Testis (tissue), 3 donors: ENCODE measurements around the gene PHRF1. TPM values are rescaled to one million over a fixed set of nuclear protein-coding genes. Genes with fewer than 3 reads are reported as not detected.
A peak's percentile ranks its signal among the peaks of the same experiment; 100 is the strongest.
"Not testable (repeated sequence)": the region's sequence is repeated elsewhere in the genome, so short reads cannot be mapped to it uniquely, and the experiment has no call there.

Experiments
- DNase-seq: peaks from one replicate; pipeline ENCODE4 v3.0.0-alpha.2; 2019
- H3K27ac ChIP-seq, 2 donors: fragments of 200-600 bp; sonication (generic); one replicate each; pipeline ENCODE4 v1.5.1; 2019
- H3K27me3 ChIP-seq: fragments of 200-600 bp; sonication (generic); one replicate; pipeline ENCODE4 v1.5.1; 2019
- H3K36me3 ChIP-seq: fragments of 200-600 bp; sonication (generic); one replicate; pipeline ENCODE4 v1.5.1; 2017; ENCODE audit warnings: low read depth; ENCODE audit errors: missing control alignments
- H3K4me1 ChIP-seq: fragments of 200-600 bp; sonication (generic); one replicate; pipeline ENCODE4 v1.5.1; 2019
- H3K4me3 ChIP-seq, 2 donors: fragments of 200-600 bp; sonication (generic); one replicate each; pipeline ENCODE4 v1.5.1; 2017 to 2019
- H3K9me3 ChIP-seq: fragments of 200-600 bp; sonication (generic); one replicate; pipeline ENCODE4 v1.5.1; 2017
- CTCF ChIP-seq, 3 experiments: fragments of 450-650 bp in 2 of 3; fragments of 200-600 bp in 1 of 3; sonication (generic) in 1 of 3; IDR thresholded peaks; one replicate each; pipeline ENCODE4 v1.5.1; 2016 to 2019; ENCODE audit warnings: antibody characterized with exemption in 3 of 3, mild to moderate bottlenecking in 2 of 3, moderate library complexity in 1 of 3
- POLR2A ChIP-seq: fragments of 450-650 bp; IDR thresholded peaks from one replicate; pipeline ENCODE4 v1.6.1; 2017; ENCODE audit warnings: antibody characterized with exemption, mild to moderate bottlenecking, moderate library complexity
- WGBS, 2 donors: methylation state at CpG; one replicate each; pipeline ENCODE4 v1.1.5; 2018; 5-methylcytosine and 5-hydroxymethylcytosine counted together
- intact Hi-C: fragments of 100-400 bp; cut with DNase I; formaldehyde crosslinking; loops from one replicate; pipeline ENCODE4 v1.15.1; 2023; ENCODE audit warnings: low total_unique reads
- polyA plus RNA-seq: library from polyadenylated mRNA; stranded (reverse); fragments of 350-450 nt; fragmentation: Illumina TruSeq; extraction: RNeasy Lipid Tissue Mini Kit (QIAGEN cat#74804); gene quantifications from one replicate; pipeline ENCODE4 v1.2.3, GENCODE V29; 2014; ENCODE audit warnings: low read depth, low replicate concordance; ENCODE audit not compliant: insufficient read depth
- total RNA-seq, 2 donors: library from RNA; depleted of rRNA; stranded (reverse); fragments of >200 nt; gene quantifications; one replicate each; pipeline ENCODE4 v1.2.3, GENCODE V29; 2016

PHRF1 gene
- total and polyA plus RNA-seq, 3 donors from 2014 or later: 30.2 to 74.4 (median 62.9) TPM

- intact Hi-C loops: no loop called here
- Histone ChIP-seq H3K9me3 (no peaks in the 10 kb centered on the region), H3K36me3 (no peaks in the 10 kb centered on the region), H3K27ac (peak overlapping the region; percentile 86 to 87), H3K4me1 (peaks cover 23% of the 10 kb centered on the region), H3K27me3 (no peaks in the 10 kb centered on the region), H3K4me3 (peak overlapping the region; percentile 61 to 69)
- DNase-seq: no peak
- 14 to 20% methylated on average over 23 to 36 of the region's 36 CpGs for WGBS, 2 donors
- TF ChIP-seq POLR2A (no peak), CTCF (IDR thresholded peaks at IDR 0.05) (no peak)
Measured at GRCh38 chr11:569158-569885, 6.9 kb upstream of the PHRF1 start.

GRCh38 chr11:571802-572185 lies 4.5 kb upstream of the PHRF1 start:
- Histone ChIP-seq H3K27ac (no peak overlapping the region), H3K4me1 (peaks cover 33% of the 10 kb centered on the region), H3K9me3 (no peaks in the 10 kb centered on the region), H3K4me3 (no peak overlapping the region), H3K27me3 (no peaks in the 10 kb centered on the region), H3K36me3 (no peaks in the 10 kb centered on the region)
- no peak for TF ChIP-seq POLR2A
- TF ChIP-seq CTCF (IDR thresholded peaks at IDR 0.05): no peak
- no peak for DNase-seq
- WGBS, 2 donors: 81 to 93% methylated on average over 3 to 8 of the region's 8 CpGs
- intact Hi-C loops: no loop called here

GRCh38 chr11:573146-573759 lies 3.0 kb upstream of the PHRF1 start:
- Histone ChIP-seq H3K9me3 (no peaks in the 10 kb centered on the region), H3K27me3 (no peaks in the 10 kb centered on the region), H3K4me3 (no peak overlapping the region), H3K4me1 (peaks cover 39% of the 10 kb centered on the region), H3K36me3 (no peaks in the 10 kb centered on the region), H3K27ac (peak overlapping the region; percentile 40 to 48)
- 63 to 82% methylated on average over 9 to 16 of the region's 16 CpGs for WGBS, 2 donors
- no peak for DNase-seq
- intact Hi-C loops: no loop called here
- TF ChIP-seq POLR2A (no peak), CTCF (IDR thresholded peaks at IDR 0.05) (no peak)

GRCh38 chr11:574031-574570 lies 2.2 kb upstream of the PHRF1 start:
- H3K9me3 ChIP-seq, H3K36me3 ChIP-seq, intact Hi-C loops, H3K27me3 ChIP-seq: not testable (repeated sequence)
- peak; percentile 58 for DNase-seq
- Histone ChIP-seq H3K4me1 (peaks cover 44% of the 10 kb centered on the region), H3K27ac (peak overlapping the region; percentile 8 to 48), H3K4me3 (peak overlapping the region in 1 of 2 donors; percentile 83)
- WGBS, 2 donors: 31 to 36% methylated on average over 14 of the region's 14 CpGs

- Histone ChIP-seq H3K9me3 (no peaks in the 10 kb centered on the region), H3K27ac (peak overlapping the region; percentile 75 to 82), H3K27me3 (no peaks in the 10 kb centered on the region), H3K36me3 (no peaks in the 10 kb centered on the region), H3K4me3 (peak overlapping the region; percentile 72 to 83), H3K4me1 (peaks cover 45% of the 10 kb centered on the region)
- intact Hi-C loops: no loop called here
- 9 to 20% methylated on average over 19 to 25 of the region's 25 CpGs for WGBS, 2 donors
- DNase-seq: peak; percentile 38
- no peak for TF ChIP-seq CTCF (IDR thresholded peaks at IDR 0.05)
- TF ChIP-seq POLR2A: no peak
Measured at GRCh38 chr11:574632-575312, 1.5 kb upstream of the PHRF1 start.
